ENCODE measurements around the gene HIVEP2. TPM values are rescaled to one million over a fixed set of nuclear protein-coding genes. Genes with fewer than 3 reads are reported as not detected.

The HIVEP2 gene
- polyA plus RNA-seq, 1 donor: 10.5 TPM

DNA sequence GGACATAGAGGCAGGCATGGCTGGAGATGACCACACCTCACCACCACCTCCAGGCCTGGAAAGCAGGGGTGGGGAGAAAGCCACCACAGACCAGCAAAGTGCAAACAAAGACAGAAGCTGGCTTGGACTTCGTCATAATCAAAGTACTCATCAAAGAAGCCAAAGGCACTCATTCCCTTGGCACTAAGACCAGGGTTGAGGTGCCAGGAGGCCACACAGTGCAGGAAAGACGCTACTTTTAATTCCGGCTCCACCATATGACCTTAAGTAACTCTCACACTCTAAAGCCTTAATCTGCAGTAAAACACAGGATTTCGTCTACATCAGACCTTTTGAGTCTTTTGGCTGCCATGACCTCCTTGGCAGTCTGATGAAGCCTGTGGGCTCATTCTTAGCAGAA lies 123.1 kb downstream of the HIVEP2 start:
- Histone ChIP-seq H3K27me3 (ENCODE audit: control insufficient read depth, insufficient read depth, low read length) (no peaks in the 10 kb centered on the region), H3K27ac (ENCODE audit: low read length) (no peak overlapping the region), H3K4me1 (ENCODE audit: control insufficient read depth, insufficient read depth, low read length) (peaks cover 18% of the 10 kb centered on the region), H3K4me3 (ENCODE audit: low read length) (no peak overlapping the region), H3K9me3 (ENCODE audit: control insufficient read depth, low read depth, low read length) (peaks cover 8% of the 10 kb centered on the region), H3K36me3 (ENCODE audit: control insufficient read depth, insufficient read depth, low read length) (no peaks in the 10 kb centered on the region)
- DNase-seq: no peak
- WGBS (ENCODE audit: insufficient coverage, low lambda C conversion rate): no CpG with 5 or more reads among the region's 4 CpGs

DNA sequence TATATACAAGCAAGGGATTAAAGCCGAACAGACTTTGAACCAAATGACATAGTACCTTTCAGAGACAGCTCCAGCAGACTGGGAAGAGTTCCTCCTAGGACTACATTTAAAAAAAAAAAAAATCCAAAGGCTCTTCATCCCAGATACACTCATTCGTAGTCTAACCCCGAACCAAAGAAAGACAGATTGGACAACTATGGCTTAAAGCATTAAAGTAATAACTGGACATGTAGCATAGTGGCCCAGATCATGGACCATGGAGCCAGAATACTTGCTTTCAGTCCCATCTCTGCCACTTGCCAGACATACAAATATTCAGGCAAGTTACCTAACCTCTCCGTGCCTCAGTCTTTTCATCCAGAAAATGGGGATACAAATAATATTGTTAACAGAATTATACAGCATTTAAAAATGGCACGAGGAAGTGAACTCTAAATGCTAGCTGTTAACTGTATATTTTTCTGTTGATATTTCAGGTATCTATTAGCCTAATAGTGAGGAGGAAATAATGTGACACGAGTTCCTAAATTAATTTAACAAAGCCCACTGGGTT lies 123.7 kb downstream of the HIVEP2 start:
- Histone ChIP-seq H3K36me3 (ENCODE audit: control insufficient read depth, insufficient read depth, low read length) (no peaks in the 10 kb centered on the region), H3K9me3 (ENCODE audit: control insufficient read depth, low read depth, low read length) (peaks cover 8% of the 10 kb centered on the region), H3K27me3 (ENCODE audit: control insufficient read depth, insufficient read depth, low read length) (no peaks in the 10 kb centered on the region), H3K4me1 (ENCODE audit: control insufficient read depth, insufficient read depth, low read length) (peaks cover 11% of the 10 kb centered on the region), H3K4me3 (ENCODE audit: low read length) (no peak overlapping the region), H3K27ac (ENCODE audit: low read length) (no peak overlapping the region)
- DNase-seq: peak in 1 of 2 donors; percentile 56
- WGBS (ENCODE audit: insufficient coverage, low lambda C conversion rate): 76% methylated on average over 2 of the region's 6 CpGs

DNA sequence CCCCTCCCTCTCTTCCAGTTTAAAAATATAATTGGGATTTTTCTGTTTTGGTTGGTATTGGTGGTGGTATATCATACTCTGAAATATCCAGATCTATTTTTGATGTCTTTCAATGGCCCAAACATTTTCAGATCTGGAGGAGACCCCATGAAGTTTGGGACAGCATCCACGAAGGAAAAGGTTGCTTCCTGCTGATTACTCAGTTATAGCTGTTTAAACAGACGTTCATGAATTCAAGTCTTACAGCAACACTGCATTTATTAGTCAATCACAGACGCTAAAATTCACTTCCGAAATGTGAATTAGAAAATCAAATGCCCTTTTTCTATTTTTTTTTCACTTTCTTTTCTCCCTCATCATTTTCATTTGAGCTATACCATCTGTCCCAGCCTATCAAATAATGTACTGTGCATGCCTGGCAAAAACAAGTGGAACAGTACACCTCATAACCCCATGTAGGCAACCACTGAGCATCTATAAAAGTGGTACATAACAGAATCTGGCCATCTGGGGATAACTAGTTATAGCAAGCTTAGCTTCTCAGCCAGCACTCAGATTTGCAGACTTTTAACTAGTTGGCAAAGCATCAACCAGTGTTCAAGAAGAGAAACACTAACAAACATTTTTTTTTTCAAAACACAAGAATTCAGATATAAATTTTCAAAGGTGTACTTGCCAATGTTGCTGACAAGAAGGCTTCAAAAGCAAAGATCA lies 124.5 kb downstream of the HIVEP2 start:
- no peaks in the 10 kb centered on the region for H3K27me3 ChIP-seq (ENCODE audit: control insufficient read depth, insufficient read depth, low read length)
- H3K4me1 ChIP-seq (ENCODE audit: control insufficient read depth, insufficient read depth, low read length): peaks cover 9% of the 10 kb centered on the region
- 83% methylated on average over 3 of the region's 4 CpGs for WGBS (ENCODE audit: insufficient coverage, low lambda C conversion rate)
- H3K27ac ChIP-seq (ENCODE audit: low read length): no peak overlapping the region
- H3K36me3 ChIP-seq (ENCODE audit: control insufficient read depth, insufficient read depth, low read length): no peaks in the 10 kb centered on the region
- H3K9me3 ChIP-seq (ENCODE audit: control insufficient read depth, low read depth, low read length): peaks cover 8% of the 10 kb centered on the region
- no peak overlapping the region for H3K4me3 ChIP-seq (ENCODE audit: low read length)
- no peak for DNase-seq

- no peaks in the 10 kb centered on the region for H3K36me3 ChIP-seq (ENCODE audit: control insufficient read depth, insufficient read depth, low read length)
- DNase-seq: peak in 1 of 2 donors; percentile 72
- no peaks in the 10 kb centered on the region for H3K27me3 ChIP-seq (ENCODE audit: control insufficient read depth, insufficient read depth, low read length)
- H3K9me3 ChIP-seq (ENCODE audit: control insufficient read depth, low read depth, low read length): peaks cover 8% of the 10 kb centered on the region
- WGBS (ENCODE audit: insufficient coverage, low lambda C conversion rate): 60% methylated on average over 3 of the region's 8 CpGs
- peak overlapping the region; percentile 43 for H3K27ac ChIP-seq (ENCODE audit: low read length)
- H3K4me3 ChIP-seq (ENCODE audit: low read length): no peak overlapping the region
- peaks cover 9% of the 10 kb centered on the region for H3K4me1 ChIP-seq (ENCODE audit: control insufficient read depth, insufficient read depth, low read length)
Observed at GRCh38 chr6:142819603-142820337, 125.2 kb downstream of the HIVEP2 start.

GRCh38 chr6:142816486-142816885 lies 128.5 kb downstream of the HIVEP2 start:
- DNase-seq: no peak
- H3K27ac ChIP-seq (ENCODE audit: low read length): no peak overlapping the region
- H3K4me3 ChIP-seq (ENCODE audit: low read length): no peak overlapping the region
- 100% methylated on average over 3 of the region's 4 CpGs for WGBS (ENCODE audit: insufficient coverage, low lambda C conversion rate)
- H3K9me3 ChIP-seq (ENCODE audit: control insufficient read depth, low read depth, low read length): peaks cover 8% of the 10 kb centered on the region
- H3K27me3 ChIP-seq (ENCODE audit: control insufficient read depth, insufficient read depth, low read length): no peaks in the 10 kb centered on the region
- H3K4me1 ChIP-seq (ENCODE audit: control insufficient read depth, insufficient read depth, low read length): peaks cover 9% of the 10 kb centered on the region
- no peaks in the 10 kb centered on the region for H3K36me3 ChIP-seq (ENCODE audit: control insufficient read depth, insufficient read depth, low read length)

DNA sequence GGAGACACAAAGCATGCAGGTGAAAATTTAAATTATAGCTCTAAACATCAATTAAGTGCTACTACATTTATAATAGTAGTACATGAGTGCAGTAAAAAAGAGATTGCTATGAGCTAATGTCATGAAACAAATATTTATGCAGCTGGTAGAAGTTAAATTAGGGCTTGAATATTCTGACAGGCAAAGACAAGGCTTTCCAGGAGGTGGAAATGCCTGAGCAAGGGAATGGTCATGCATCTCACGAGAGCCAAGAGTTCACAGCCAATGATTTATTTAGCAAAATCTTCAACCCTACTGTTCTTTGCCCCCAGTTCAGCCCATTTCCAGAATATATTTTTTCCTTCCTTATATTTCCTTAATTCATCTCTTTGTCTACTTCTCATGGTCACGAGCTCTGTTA lies 128.9 kb downstream of the HIVEP2 start:
- Histone ChIP-seq H3K4me3 (ENCODE audit: low read length) (no peak overlapping the region), H3K36me3 (ENCODE audit: control insufficient read depth, insufficient read depth, low read length) (no peaks in the 10 kb centered on the region), H3K4me1 (ENCODE audit: control insufficient read depth, insufficient read depth, low read length) (peaks cover 6% of the 10 kb centered on the region), H3K9me3 (ENCODE audit: control insufficient read depth, low read depth, low read length) (peaks cover 8% of the 10 kb centered on the region), H3K27ac (ENCODE audit: low read length) (no peak overlapping the region), H3K27me3 (ENCODE audit: control insufficient read depth, insufficient read depth, low read length) (no peaks in the 10 kb centered on the region)
- WGBS (ENCODE audit: insufficient coverage, low lambda C conversion rate): 33% methylated on average over 1 of the region's 2 CpGs
- DNase-seq: no peak

- Histone ChIP-seq H3K9me3 (ENCODE audit: control insufficient read depth, low read depth, low read length) (no peaks in the 10 kb centered on the region), H3K27ac (ENCODE audit: low read length) (no peak overlapping the region), H3K36me3 (ENCODE audit: control insufficient read depth, insufficient read depth, low read length) (no peaks in the 10 kb centered on the region), H3K27me3 (ENCODE audit: control insufficient read depth, insufficient read depth, low read length) (no peaks in the 10 kb centered on the region), H3K4me3 (ENCODE audit: low read length) (no peak overlapping the region), H3K4me1 (ENCODE audit: control insufficient read depth, insufficient read depth, low read length) (no peaks in the 10 kb centered on the region)
- WGBS (ENCODE audit: insufficient coverage, low lambda C conversion rate): no CpG with 5 or more reads among the region's 6 CpGs
- no peak for DNase-seq
Observed at GRCh38 chr6:142811923-142812322, 133.1 kb downstream of the HIVEP2 start.

DNA sequence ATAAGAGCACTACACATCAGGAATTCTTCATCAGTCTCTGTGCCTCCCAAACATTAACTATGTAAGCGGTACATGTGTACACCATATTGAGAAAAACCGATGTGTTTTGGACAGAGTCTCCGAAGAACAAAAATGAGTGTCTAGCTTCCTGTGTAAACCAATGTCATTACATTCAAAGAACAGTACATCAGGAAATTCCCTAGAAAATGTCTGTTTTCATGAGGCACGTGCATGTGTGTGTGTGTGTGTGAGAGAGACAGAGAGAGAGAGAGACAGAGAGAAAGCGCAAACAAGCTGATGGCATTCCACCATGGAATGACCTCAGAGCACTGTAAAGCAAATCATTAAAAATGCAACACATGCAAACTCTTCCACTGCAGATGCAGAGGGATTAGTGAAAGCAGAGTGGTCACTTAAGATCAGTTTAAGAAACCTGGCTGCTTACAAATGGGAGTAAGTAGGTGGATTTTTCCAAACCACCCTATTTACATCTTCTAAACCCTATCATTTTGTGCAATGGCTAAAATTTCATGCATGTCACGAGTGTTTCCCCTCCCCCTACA lies 133.9 kb downstream of the HIVEP2 start:
- Histone ChIP-seq H3K27ac (ENCODE audit: low read length) (no peak overlapping the region), H3K36me3 (ENCODE audit: control insufficient read depth, insufficient read depth, low read length) (no peaks in the 10 kb centered on the region), H3K27me3 (ENCODE audit: control insufficient read depth, insufficient read depth, low read length) (no peaks in the 10 kb centered on the region), H3K4me1 (ENCODE audit: control insufficient read depth, insufficient read depth, low read length) (no peaks in the 10 kb centered on the region), H3K4me3 (ENCODE audit: low read length) (no peak overlapping the region), H3K9me3 (ENCODE audit: control insufficient read depth, low read depth, low read length) (no peaks in the 10 kb centered on the region)
- peak in 1 of 2 donors; percentile 24 for DNase-seq
- WGBS (ENCODE audit: insufficient coverage, low lambda C conversion rate): 77% methylated on average over 6 of the region's 6 CpGs

DNA sequence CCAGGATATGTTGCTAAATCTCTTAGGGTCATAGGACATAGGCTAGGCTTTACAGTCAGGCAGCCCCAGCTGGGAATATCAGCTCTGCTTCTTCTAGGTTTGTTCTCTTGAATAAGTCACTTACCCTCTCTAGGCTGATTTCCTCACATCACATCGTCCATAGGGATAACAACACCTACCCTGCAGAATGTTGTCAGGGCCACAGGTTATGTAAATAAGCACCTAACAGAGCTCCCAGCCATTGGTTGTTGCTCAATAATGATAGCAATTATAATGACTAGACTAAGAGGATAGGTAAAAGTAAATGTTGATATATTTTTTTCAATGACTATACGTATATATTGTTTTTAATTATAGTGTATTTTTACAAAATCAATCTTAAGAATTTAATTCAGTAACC lies 135.0 kb downstream of the HIVEP2 start:
- H3K4me1 ChIP-seq (ENCODE audit: control insufficient read depth, insufficient read depth, low read length): no peaks in the 10 kb centered on the region
- H3K27me3 ChIP-seq (ENCODE audit: control insufficient read depth, insufficient read depth, low read length): no peaks in the 10 kb centered on the region
- no peak overlapping the region for H3K27ac ChIP-seq (ENCODE audit: low read length)
- H3K4me3 ChIP-seq (ENCODE audit: low read length): no peak overlapping the region
- no peak for DNase-seq
- H3K36me3 ChIP-seq (ENCODE audit: control insufficient read depth, insufficient read depth, low read length): no peaks in the 10 kb centered on the region
- 80% methylated on average over 1 of the region's 2 CpGs for WGBS (ENCODE audit: insufficient coverage, low lambda C conversion rate)
- H3K9me3 ChIP-seq (ENCODE audit: control insufficient read depth, low read depth, low read length): no peaks in the 10 kb centered on the region

- H3K27me3 ChIP-seq (ENCODE audit: control insufficient read depth, insufficient read depth, low read length): no peaks in the 10 kb centered on the region
- no peak overlapping the region for H3K27ac ChIP-seq (ENCODE audit: low read length)
- DNase-seq: no peak
- H3K36me3 ChIP-seq (ENCODE audit: control insufficient read depth, insufficient read depth, low read length): no peaks in the 10 kb centered on the region
- H3K9me3 ChIP-seq (ENCODE audit: control insufficient read depth, low read depth, low read length): no peaks in the 10 kb centered on the region
- WGBS (ENCODE audit: insufficient coverage, low lambda C conversion rate): 100% methylated on average over 2 of the region's 5 CpGs
- H3K4me1 ChIP-seq (ENCODE audit: control insufficient read depth, insufficient read depth, low read length): no peaks in the 10 kb centered on the region
- H3K4me3 ChIP-seq (ENCODE audit: low read length): no peak overlapping the region
Observed at GRCh38 chr6:142808405-142809061, 136.4 kb downstream of the HIVEP2 start.

All from large intestine (tissue), 3 donors.